Smooth muscle cell (in vitro differentiated cells): ENCODE results near the gene TRRAP. TPM values are rescaled to one million over a fixed set of nuclear protein-coding genes. Genes with fewer than 3 reads are reported as not detected.

ENCODE experiments used
- DNase-seq: peaks from one replicate; lab custom pipeline; 2025; ENCODE audit not compliant: unreplicated experiment; lab: John Stamatoyannopoulos, UW
- H2AFZ ChIP-seq: fragments of 200-600 bp; sonication (generic); 2 replicates; pipeline ENCODE4 v1.6.0; 2016; ENCODE audit warnings: antibody characterized with exemption, low read depth, mild to moderate bottlenecking
- H3F3A ChIP-seq: fragments of 200-600 bp; sonication (generic); 2 replicates; pipeline ENCODE4 v1.6.0; 2017; ENCODE audit warnings: antibody characterized with exemption, low read depth
- H3K27ac ChIP-seq: fragments of 200-600 bp; sonication (generic); 2 replicates; pipeline ENCODE4 v1.5.1; 2016; ENCODE audit warnings: low read depth, mild to moderate bottlenecking
- H3K27me3 ChIP-seq: fragments of 200-600 bp; sonication (generic); 2 replicates; pipeline ENCODE4 v1.6.1; 2016; ENCODE audit warnings: low read depth, mild to moderate bottlenecking
- H3K36me3 ChIP-seq: fragments of 200-600 bp; sonication (generic); 2 replicates; pipeline ENCODE4 v1.5.1; 2016; ENCODE audit warnings: low read depth
- H3K4me1 ChIP-seq: fragments of 200-600 bp; sonication (generic); 2 replicates; pipeline ENCODE4 v1.5.1; 2016; ENCODE audit warnings: low read depth
- H3K4me2 ChIP-seq: fragments of 200-600 bp; sonication (generic); 2 replicates; pipeline ENCODE4 v1.6.0; 2016; ENCODE audit warnings: mild to moderate bottlenecking
- H3K4me3 ChIP-seq: fragments of 200-600 bp; sonication (generic); 2 replicates; pipeline ENCODE4 v1.5.1; 2016; ENCODE audit warnings: mild to moderate bottlenecking
- H3K79me2 ChIP-seq: fragments of 200-600 bp; sonication (generic); 2 replicates; pipeline ENCODE4 v1.6.0; 2016; ENCODE audit warnings: low read depth, mild to moderate bottlenecking
- H3K9ac ChIP-seq: fragments of 200-600 bp; sonication (generic); 2 replicates; pipeline ENCODE4 v1.6.0; 2016; ENCODE audit warnings: low read depth
- H3K9me3 ChIP-seq: fragments of 200-600 bp; sonication (generic); replicated peaks from 2 replicates; pipeline ENCODE4 v1.5.1; 2016; ENCODE audit warnings: low read depth
- H4K20me1 ChIP-seq: fragments of 200-600 bp; sonication (generic); 2 replicates; pipeline ENCODE4 v1.6.0; 2016; ENCODE audit warnings: low read depth
- WGBS: methylation state at CpG from one replicate; pipeline ENCODE4 v1.1.7; 2016; ENCODE audit warnings: low lambda C conversion rate; 5-methylcytosine and 5-hydroxymethylcytosine counted together
- polyA plus RNA-seq: library from polyadenylated mRNA; unstranded; fragments of >200 nt; fragmentation: Nextera tagmentation; extraction: Ambion mirVana; gene quantifications from 2 replicates; pipeline ENCODE4 v1.2.1, GENCODE V29; 2016
- total RNA-seq: library from RNA; depleted of rRNA; stranded (reverse); fragments of >200 nt; gene quantifications from 2 replicates; pipeline ENCODE4 v1.2.3, GENCODE V29; 2014
- TF ChIP-seq, protein P1 (sequence below): fragments of 200-600 bp; sonication (generic); IDR thresholded peaks from 2 replicates; pipeline ENCODE4 v1.5.1; 2017; ENCODE audit warnings: borderline replicate concordance, mild to moderate bottlenecking, antibody characterized with exemption; ENCODE audit not compliant: insufficient read depth, poor library complexity, severe bottlenecking

TRRAP gene
- total and polyA plus RNA-seq, 2 experiments from 2014 or later: 3.9 to 24.8 TPM

DNA sequence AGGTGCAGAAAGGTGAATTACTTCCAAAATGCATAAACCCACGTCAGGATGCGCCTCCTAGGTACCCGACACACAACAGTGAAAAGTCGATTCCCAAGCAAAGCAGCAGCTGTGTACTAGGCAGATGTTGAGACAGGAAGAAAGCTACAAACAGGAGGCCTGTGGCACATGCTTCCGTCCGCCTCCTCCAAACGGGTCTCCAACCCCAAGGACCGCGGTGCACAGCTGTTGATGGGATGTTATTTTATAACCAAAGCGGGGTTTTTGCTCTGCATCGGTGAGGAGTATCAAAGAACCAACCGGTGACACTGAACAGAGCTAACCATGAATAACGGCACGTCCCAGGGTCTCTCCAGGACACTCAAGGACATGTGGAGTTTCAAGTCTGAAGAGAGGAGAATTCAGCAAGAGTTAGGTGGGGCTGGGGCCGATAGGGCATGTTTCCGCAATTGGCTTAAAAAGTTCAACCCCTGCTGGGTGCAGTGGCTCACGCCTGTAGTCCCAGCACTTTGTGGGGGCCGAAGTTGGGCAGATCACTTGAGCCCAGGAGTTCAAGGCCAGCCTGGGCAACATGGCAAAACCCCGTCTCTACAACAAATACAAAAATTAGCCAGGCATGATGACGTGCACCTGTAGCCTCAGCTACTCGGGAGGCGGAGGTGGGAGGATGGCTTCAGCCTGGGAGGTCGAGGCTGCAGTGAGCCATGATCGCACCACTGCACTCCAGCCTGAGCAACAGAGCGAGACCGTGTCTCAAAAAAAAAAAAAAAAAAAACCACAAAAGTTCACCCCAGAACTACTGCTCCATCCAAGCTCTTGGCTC is 157.6 kb downstream of the TRRAP start:
- no peaks in the 10 kb centered on the region for H3F3A ChIP-seq
- no peaks in the 10 kb centered on the region for H3K9me3 ChIP-seq
- H4K20me1 ChIP-seq: peaks cover 2% of the 10 kb centered on the region
- H3K4me3 ChIP-seq: no peak overlapping the region
- H3K9ac ChIP-seq: no peak overlapping the region
- no peak overlapping the region for H2AFZ ChIP-seq
- no peaks in the 10 kb centered on the region for H3K4me1 ChIP-seq
- no peaks in the 10 kb centered on the region for H3K27me3 ChIP-seq
- 97% methylated on average over 25 of the region's 26 CpGs for WGBS
- no peaks in the 10 kb centered on the region for H3K79me2 ChIP-seq
- no peak overlapping the region for H3K27ac ChIP-seq
- no peak overlapping the region for H3K4me2 ChIP-seq
- TF ChIP-seq, protein P1, sequence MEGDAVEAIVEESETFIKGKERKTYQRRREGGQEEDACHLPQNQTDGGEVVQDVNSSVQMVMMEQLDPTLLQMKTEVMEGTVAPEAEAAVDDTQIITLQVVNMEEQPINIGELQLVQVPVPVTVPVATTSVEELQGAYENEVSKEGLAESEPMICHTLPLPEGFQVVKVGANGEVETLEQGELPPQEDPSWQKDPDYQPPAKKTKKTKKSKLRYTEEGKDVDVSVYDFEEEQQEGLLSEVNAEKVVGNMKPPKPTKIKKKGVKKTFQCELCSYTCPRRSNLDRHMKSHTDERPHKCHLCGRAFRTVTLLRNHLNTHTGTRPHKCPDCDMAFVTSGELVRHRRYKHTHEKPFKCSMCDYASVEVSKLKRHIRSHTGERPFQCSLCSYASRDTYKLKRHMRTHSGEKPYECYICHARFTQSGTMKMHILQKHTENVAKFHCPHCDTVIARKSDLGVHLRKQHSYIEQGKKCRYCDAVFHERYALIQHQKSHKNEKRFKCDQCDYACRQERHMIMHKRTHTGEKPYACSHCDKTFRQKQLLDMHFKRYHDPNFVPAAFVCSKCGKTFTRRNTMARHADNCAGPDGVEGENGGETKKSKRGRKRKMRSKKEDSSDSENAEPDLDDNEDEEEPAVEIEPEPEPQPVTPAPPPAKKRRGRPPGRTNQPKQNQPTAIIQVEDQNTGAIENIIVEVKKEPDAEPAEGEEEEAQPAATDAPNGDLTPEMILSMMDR: no peak
- no peak for DNase-seq
- no peaks in the 10 kb centered on the region for H3K36me3 ChIP-seq

GRCh38 chr7:99036546-99037111 is 158.3 kb downstream of the TRRAP start:
- Histone ChIP-seq H3K36me3 (no peaks in the 10 kb centered on the region), H3K9me3 (no peaks in the 10 kb centered on the region), H3K4me3 (no peak overlapping the region), H3F3A (no peaks in the 10 kb centered on the region), H3K4me1 (no peaks in the 10 kb centered on the region), H4K20me1 (peaks cover 2% of the 10 kb centered on the region), H3K9ac (no peak overlapping the region), H3K27ac (no peak overlapping the region), H2AFZ (no peak overlapping the region), H3K79me2 (no peaks in the 10 kb centered on the region), H3K4me2 (no peak overlapping the region), H3K27me3 (no peaks in the 10 kb centered on the region)
- 94% methylated on average over 11 of the region's 11 CpGs for WGBS
- no peak for DNase-seq
- TF ChIP-seq, protein P1: peak; percentile 22

GRCh38 chr7:99037327-99037940 is 159.1 kb downstream of the TRRAP start:
- Histone ChIP-seq H3K4me2 (no peak overlapping the region), H3K9me3 (no peaks in the 10 kb centered on the region), H2AFZ (no peak overlapping the region), H3K27me3 (no peaks in the 10 kb centered on the region), H3F3A (peaks cover 5% of the 10 kb centered on the region), H3K36me3 (no peaks in the 10 kb centered on the region), H4K20me1 (peaks cover 2% of the 10 kb centered on the region), H3K79me2 (no peaks in the 10 kb centered on the region), H3K27ac (no peak overlapping the region), H3K9ac (no peak overlapping the region), H3K4me3 (no peak overlapping the region), H3K4me1 (no peaks in the 10 kb centered on the region)
- TF ChIP-seq, protein P1: no peak
- no peak for DNase-seq
- WGBS: 96% methylated on average over 16 of the region's 16 CpGs
